Measurements from ENCODE around the gene SLC24A4. TPM values are rescaled to one million over a fixed set of nuclear protein-coding genes. Genes with fewer than 3 reads are reported as not detected.

Gene SLC24A4
- total and polyA plus RNA-seq, 2 of the 4 experiments (the other 2 are of a cell fraction): not detected

- no peak for TF ChIP-seq ELK1 (IDR thresholded peaks at IDR 0.05; ENCODE audit: borderline replicate concordance, low read depth, low read length)
- CTCF ChIA-PET: no interaction called here
Measured at GRCh38 chr14:92386165-92386564, 63.2 kb downstream of the SLC24A4 start.

More at GRCh38 chr14:92386165-92386564, 63.2 kb downstream of the SLC24A4 start:
- in situ Hi-C loops (cut with MboI; ENCODE audit: low sequenced_read_pairs): no loop called here
- Histone ChIP-seq H4K5ac (ENCODE audit: low read depth, low read length) (no peak overlapping the region), H2AK5ac (ENCODE audit: low read depth, low read length) (no peak overlapping the region), H2BK20ac (ENCODE audit: low read depth, low read length) (no peak overlapping the region), H3K9ac (ENCODE audit: low read depth, low read length) (no peak overlapping the region), H3K9me3 (ENCODE audit: control insufficient read depth, insufficient read depth, low read length) (no peaks in the 10 kb centered on the region; the same call in 1 of the 2 replicates), H2BK15ac (ENCODE audit: low read depth, low read length) (no peak overlapping the region), H4K8ac (ENCODE audit: low read depth in 2 of 2, low read length in 2 of 2) (no peak overlapping the region), H3K4me2 (ENCODE audit: low read depth, low read length) (no peak overlapping the region), H3K27me3 (ENCODE audit: control insufficient read depth, insufficient read depth, low read length) (peaks cover 46% of the 10 kb centered on the region), H3K79me1 (ENCODE audit: low read depth in 1 of 2, low read length in 2 of 2) (no peaks in the 10 kb centered on the region), H3K27ac (ENCODE audit: insufficient read depth, low read length) (no peak overlapping the region), H2AFZ (replicated peaks; ENCODE audit: low read length, poor library complexity) (no peak overlapping the region), H3K18ac (ENCODE audit: low read depth, low read length) (no peak overlapping the region), H3K36me3 (ENCODE audit: control insufficient read depth, insufficient read depth, low read length) (no peaks in the 10 kb centered on the region), H2AK9ac (replicated peaks; ENCODE audit: low read depth, low read length, poor library complexity) (no peak overlapping the region), H3K4me1 (ENCODE audit: control insufficient read depth, insufficient read depth, low read length) (no peaks in the 10 kb centered on the region), H2BK120ac (ENCODE audit: low read depth, low read length) (no peak overlapping the region), H3K56ac (ENCODE audit: extremely low read depth, insufficient read depth, low read length) (no peak overlapping the region), H4K91ac (ENCODE audit: insufficient read depth, low read depth, low read length) (no peak overlapping the region), H3K23ac (ENCODE audit: low read depth, low read length) (no peak overlapping the region), H4K20me1 (ENCODE audit: insufficient read depth, low read length) (no peaks in the 10 kb centered on the region), H3K14ac (replicated peaks; ENCODE audit: low read depth, low read length) (no peak overlapping the region), H3K4ac (ENCODE audit: low read depth, low read length) (no peak overlapping the region), H2BK5ac (ENCODE audit: low read depth, low read length, poor library complexity, severe bottlenecking) (no peak overlapping the region), H3K9me1 (ENCODE audit: insufficient read depth, low read length) (no peaks in the 10 kb centered on the region), H3K4me3 (ENCODE audit: insufficient read depth, low read depth, low read length) (no peak overlapping the region)
- intact Hi-C loops (cut with micrococcal nuclease): no loop called here
- 92% methylated on average over 2 of the region's 5 CpGs; no CpG with 5 or more reads in 1 of the 2 experiments for WGBS, 2 experiments (ENCODE audit: extremely low coverage in 2 of 2, insufficient read length in 1 of 2)
- no peak for DNase-seq
- dilution Hi-C loops (cut with HindIII; ENCODE audit: low sequenced_read_pairs, unreplicated experiment): no loop called here
- POLR2A ChIA-PET (ENCODE audit: unreplicated experiment): no interaction called here
- no TSS peak for BruUV-seq (replicated peaks)
- no peak for ATAC-seq (ENCODE audit: low read depth)

Data from IMR-90 (cell line).